OCI-LY7 (cell line): Measurements from ENCODE around the gene KNDC1. TPM values are rescaled to one million over a fixed set of nuclear protein-coding genes. Genes with fewer than 3 reads are reported as not detected.

Source experiments
- BruUV-seq: library from RNA; stranded (reverse); fragments of 400-500 nt; replicated peaks from 2 replicates; lab custom pipeline; 2021; lab: Mats Ljungman, UMichigan
- CTCF ChIA-PET: fragments of 300-600 bp; sonication (Branson Sonifier 250); formaldehyde crosslinking; loops from one replicate; lab custom pipeline; 2022; ENCODE audit warnings: antibody characterized with exemption; ENCODE audit not compliant: unreplicated experiment; lab: Charles Lee
- POLR2A ChIA-PET: fragments of 300-600 bp; sonication (Branson Sonifier 250); formaldehyde crosslinking; loops from one replicate; lab custom pipeline; 2022; ENCODE audit warnings: antibody characterized with exemption; lab: Charles Lee
- DNase-seq: peaks from one replicate; pipeline ENCODE4 v3.0.0-alpha.2; 2015; ENCODE audit warnings: low spot score
- H2AFZ ChIP-seq: fragments of 200-600 bp; sonication (generic), shearing (Covaris generic); 2 replicates; pipeline ENCODE4 v1.6.1; 2014; ENCODE audit warnings: mild to moderate bottlenecking, antibody characterized with exemption, low read length, moderate library complexity
- H3K27ac ChIP-seq: fragments of 200-600 bp; sonication (generic); 2 replicates; pipeline ENCODE4 v1.5.1; 2014; ENCODE audit warnings: mixed run types, low read depth, mild to moderate bottlenecking, moderate library complexity, low read length, inconsistent platforms; ENCODE audit not compliant: poor library complexity, severe bottlenecking
- H3K36me3 ChIP-seq: fragments of 200-600 bp; sonication (generic); 2 replicates; pipeline ENCODE4 v1.6.1; 2014; ENCODE audit warnings: mild to moderate bottlenecking, antibody characterized with exemption, low read length, moderate library complexity, mixed read lengths; ENCODE audit not compliant: insufficient read depth
- H3K4me1 ChIP-seq: fragments of 200-600 bp; sonication (generic); 2 replicates; pipeline ENCODE4 v1.5.1; 2014; ENCODE audit warnings: mild to moderate bottlenecking, low read length; ENCODE audit not compliant: insufficient read depth, poor library complexity, severe bottlenecking
- H3K4me2 ChIP-seq: fragments of 200-600 bp; sonication (generic); 2 replicates; pipeline ENCODE4 v1.6.1; 2014; ENCODE audit warnings: mild to moderate bottlenecking, low read length
- H3K4me3 ChIP-seq: fragments of 200-600 bp; sonication (generic); 2 replicates; pipeline ENCODE4 v1.5.1; 2014; ENCODE audit warnings: mild to moderate bottlenecking, low read depth, low read length; ENCODE audit not compliant: poor library complexity, severe bottlenecking
- H3K79me2 ChIP-seq: fragments of 200-600 bp; sonication (generic); 2 replicates; pipeline ENCODE4 v1.6.1; 2016; ENCODE audit warnings: low read depth, mild to moderate bottlenecking, low read length, moderate library complexity, mixed read lengths; ENCODE audit not compliant: insufficient read depth
- H3K9me2 ChIP-seq: fragments of 200-600 bp; sonication (generic); 2 replicates; pipeline ENCODE4 v1.6.1; 2016; ENCODE audit warnings: mild to moderate bottlenecking, low read length, mixed read lengths; ENCODE audit not compliant: insufficient read depth
- H3K9me3 ChIP-seq: fragments of 200-600 bp; sonication (generic); 2 replicates; pipeline ENCODE4 v1.6.1; 2014; ENCODE audit warnings: mild to moderate bottlenecking, mixed run types, low read length, mixed read lengths
- H4K20me1 ChIP-seq: fragments of 200-600 bp; sonication (generic); 2 replicates; pipeline ENCODE4 v1.6.1; 2014; ENCODE audit warnings: mild to moderate bottlenecking, antibody characterized with exemption, low read length, moderate library complexity, mixed read lengths; ENCODE audit not compliant: insufficient read depth
- EZH2phosphoT487 ChIP-seq: fragments of 200-600 bp; sonication (generic); IDR thresholded peaks from 2 replicates; pipeline ENCODE4 v1.6.1; 2018; ENCODE audit warnings: low read depth, borderline replicate concordance, mild to moderate bottlenecking, mixed run types, antibody characterized with exemption, low read length, moderate library complexity, mixed read lengths
- intact Hi-C: fragments of 100-400 bp; cut with micrococcal nuclease; formaldehyde crosslinking; loops from one replicate; pipeline ENCODE4 v1.10.0; 2022; ENCODE audit not compliant: unreplicated experiment
- total RNA-seq, 2 experiments: library from RNA; depleted of rRNA in 1 of 2; stranded (reverse); fragments of >200 nt in 1 of 2; shearing (Covaris generic) in 1 of 2; gene quantifications; 2 replicates each; pipeline ENCODE4 v1.2.3, GENCODE V29; 2014 to 2022
- TF ChIP-seq, protein P1 (sequence below): fragments of 200-600 bp; sonication (generic); conservative IDR thresholded peaks from 2 replicates; pipeline ENCODE4 v1.5.1; 2014; ENCODE audit warnings: mild to moderate bottlenecking, antibody characterized with exemption, low read length, moderate library complexity, mixed read lengths

KNDC1 gene
- total RNA-seq, 2 experiments from 2014 or later, result not detected

DNA sequence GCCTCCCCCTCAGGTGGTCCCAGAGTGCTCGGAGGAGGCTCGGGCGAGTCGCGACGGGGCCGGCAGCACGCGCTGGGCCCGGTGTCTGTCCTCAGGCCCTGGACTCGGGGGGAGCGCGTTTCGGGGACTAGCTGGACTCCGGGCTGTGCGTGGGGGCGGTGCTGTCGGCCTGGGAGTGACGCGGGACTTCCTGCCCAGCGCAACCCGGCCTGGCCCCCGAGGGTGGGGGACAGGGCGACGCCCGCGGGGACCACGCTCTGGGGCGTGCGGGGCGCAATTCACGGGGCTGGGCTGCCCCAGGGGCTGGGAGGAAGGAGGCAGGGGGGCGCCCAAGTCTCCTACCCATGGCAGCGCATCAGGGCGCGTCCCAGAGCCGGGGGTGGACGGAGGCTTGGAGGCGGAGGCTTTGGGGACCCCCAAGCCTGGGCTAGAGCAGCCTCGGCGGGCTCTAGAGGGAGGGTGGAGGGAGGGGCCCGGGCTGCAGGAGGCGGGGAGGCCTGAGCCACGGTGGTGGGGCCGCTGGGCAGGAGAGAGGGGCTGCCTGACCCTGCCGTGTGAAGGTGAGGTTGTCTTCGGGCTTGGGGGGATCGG lies 75.3 kb downstream of the KNDC1 start:
- no TSS peak for BruUV-seq
- no peak overlapping the region for H3K4me2 ChIP-seq
- intact Hi-C loops, result no loop called here
- no peak overlapping the region for H2AFZ ChIP-seq
- no peak overlapping the region for H3K27ac ChIP-seq
- ChIA-PET CTCF (no interaction called here), POLR2A (no interaction called here)
- H3K4me3 ChIP-seq, result no peak overlapping the region
- no peaks in the 10 kb centered on the region for H3K79me2 ChIP-seq
- no peak for DNase-seq
- H4K20me1 ChIP-seq, result no peaks in the 10 kb centered on the region; the same call in 1 of the 2 replicates
- no peaks in the 10 kb centered on the region for H3K9me3 ChIP-seq
- no peak for TF ChIP-seq EZH2phosphoT487
- TF ChIP-seq, protein P1, sequence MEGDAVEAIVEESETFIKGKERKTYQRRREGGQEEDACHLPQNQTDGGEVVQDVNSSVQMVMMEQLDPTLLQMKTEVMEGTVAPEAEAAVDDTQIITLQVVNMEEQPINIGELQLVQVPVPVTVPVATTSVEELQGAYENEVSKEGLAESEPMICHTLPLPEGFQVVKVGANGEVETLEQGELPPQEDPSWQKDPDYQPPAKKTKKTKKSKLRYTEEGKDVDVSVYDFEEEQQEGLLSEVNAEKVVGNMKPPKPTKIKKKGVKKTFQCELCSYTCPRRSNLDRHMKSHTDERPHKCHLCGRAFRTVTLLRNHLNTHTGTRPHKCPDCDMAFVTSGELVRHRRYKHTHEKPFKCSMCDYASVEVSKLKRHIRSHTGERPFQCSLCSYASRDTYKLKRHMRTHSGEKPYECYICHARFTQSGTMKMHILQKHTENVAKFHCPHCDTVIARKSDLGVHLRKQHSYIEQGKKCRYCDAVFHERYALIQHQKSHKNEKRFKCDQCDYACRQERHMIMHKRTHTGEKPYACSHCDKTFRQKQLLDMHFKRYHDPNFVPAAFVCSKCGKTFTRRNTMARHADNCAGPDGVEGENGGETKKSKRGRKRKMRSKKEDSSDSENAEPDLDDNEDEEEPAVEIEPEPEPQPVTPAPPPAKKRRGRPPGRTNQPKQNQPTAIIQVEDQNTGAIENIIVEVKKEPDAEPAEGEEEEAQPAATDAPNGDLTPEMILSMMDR, result no peak
- H3K36me3 ChIP-seq, result no peaks in the 10 kb centered on the region
- no peaks in the 10 kb centered on the region for H3K4me1 ChIP-seq
- H3K9me2 ChIP-seq, result no peaks in the 10 kb centered on the region

DNA sequence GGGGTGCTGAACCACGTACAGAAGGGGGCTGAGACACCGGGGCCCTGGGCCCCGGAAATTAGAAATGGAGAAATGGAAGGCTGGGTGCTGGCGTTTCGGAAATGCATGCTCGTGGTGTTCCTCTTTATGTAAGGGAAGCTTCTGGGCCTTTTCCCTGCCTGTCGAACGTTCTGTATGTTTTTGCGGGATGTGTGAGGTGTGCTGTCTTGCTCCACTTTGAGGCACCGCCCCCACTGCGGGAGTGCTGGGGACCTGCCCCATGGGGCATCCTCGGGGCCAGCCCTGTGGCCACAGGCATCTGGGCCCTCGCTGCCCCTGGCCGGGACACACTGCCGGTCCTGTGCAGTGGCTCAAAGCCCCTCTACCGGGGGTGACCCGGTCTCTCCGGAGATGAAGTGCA lies 75.9 kb downstream of the KNDC1 start:
- intact Hi-C loops, result no loop called here
- no peak overlapping the region for H3K4me3 ChIP-seq
- H4K20me1 ChIP-seq, result no peaks in the 10 kb centered on the region; the same call in 1 of the 2 replicates
- no peak overlapping the region for H3K4me2 ChIP-seq
- H3K9me2 ChIP-seq, result no peaks in the 10 kb centered on the region
- TF ChIP-seq, protein P1, result no peak
- no peak for TF ChIP-seq EZH2phosphoT487
- H3K27ac ChIP-seq, result no peak overlapping the region
- H3K9me3 ChIP-seq, result no peaks in the 10 kb centered on the region
- BruUV-seq, result no TSS peak
- no peaks in the 10 kb centered on the region for H3K36me3 ChIP-seq
- no peaks in the 10 kb centered on the region for H3K4me1 ChIP-seq
- no peak overlapping the region for H2AFZ ChIP-seq
- CTCF ChIA-PET, result no interaction called here
- POLR2A ChIA-PET, result no interaction called here
- no peak for DNase-seq
- H3K79me2 ChIP-seq, result no peaks in the 10 kb centered on the region

DNA sequence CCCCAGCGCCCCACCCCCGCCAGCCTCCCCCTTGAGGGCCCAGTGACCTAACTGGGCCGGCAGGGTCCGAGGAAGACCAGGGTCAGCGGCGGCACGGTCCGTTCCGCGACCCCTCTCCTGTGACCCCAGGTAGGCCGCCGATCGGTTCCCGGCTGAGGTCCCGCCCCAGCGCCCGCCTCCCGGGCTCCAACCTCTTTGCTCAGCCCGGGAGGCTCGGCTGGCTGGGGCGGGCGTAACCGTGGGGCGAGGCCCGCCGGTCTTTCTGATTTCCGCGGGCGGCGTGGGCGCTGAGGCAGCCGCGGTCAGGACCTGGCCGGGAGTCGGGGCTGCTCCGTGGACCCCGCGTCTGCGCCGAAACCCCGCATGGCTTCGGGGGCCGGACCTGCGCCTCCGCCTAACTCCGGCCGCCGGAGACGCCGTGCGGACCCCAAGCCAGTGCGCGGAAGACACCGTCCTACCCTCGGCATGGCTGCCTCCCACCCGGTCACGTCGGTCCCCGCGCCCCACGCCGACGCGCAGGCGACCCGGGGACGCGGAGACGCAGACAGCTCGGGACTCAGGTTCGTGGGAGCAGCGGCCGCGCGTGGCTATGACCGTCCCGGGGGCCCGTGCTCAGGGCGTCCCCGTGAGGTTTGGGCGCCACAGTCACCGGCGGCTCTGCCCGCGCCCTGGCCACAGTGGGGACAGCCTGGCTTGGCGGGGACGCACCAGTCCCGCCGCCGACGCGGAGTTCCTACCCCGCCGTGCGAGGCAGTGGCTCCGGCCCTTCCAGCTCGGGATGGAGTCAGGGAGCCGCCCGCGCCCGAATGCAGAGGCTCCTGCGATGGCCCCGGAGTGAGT lies 76.6 kb downstream of the KNDC1 start:
- H3K9me2 ChIP-seq, result no peaks in the 10 kb centered on the region
- no peaks in the 10 kb centered on the region for H3K4me1 ChIP-seq
- H3K4me2 ChIP-seq, result no peak overlapping the region
- H2AFZ ChIP-seq, result no peak overlapping the region
- no peak for DNase-seq
- intact Hi-C loops, result no loop called here
- POLR2A ChIA-PET, result no interaction called here
- BruUV-seq, result no TSS peak
- H4K20me1 ChIP-seq, result no peaks in the 10 kb centered on the region; the same call in 1 of the 2 replicates
- H3K4me3 ChIP-seq, result no peak overlapping the region
- no peak for TF ChIP-seq EZH2phosphoT487
- TF ChIP-seq, protein P1, result no peak
- H3K36me3 ChIP-seq, result no peaks in the 10 kb centered on the region
- H3K9me3 ChIP-seq, result no peaks in the 10 kb centered on the region
- CTCF ChIA-PET, result no interaction called here
- no peaks in the 10 kb centered on the region for H3K79me2 ChIP-seq
- H3K27ac ChIP-seq, result no peak overlapping the region
